Vagina (tissue), 2 donors: ENCODE results near the gene STX7.

Experiments
- POLR2A ChIP-seq, 2 donors: fragments of 450-650 bp; IDR thresholded peaks; one replicate each; pipeline ENCODE4 v1.6.1; 2017; ENCODE audit warnings: antibody characterized with exemption in 2 of 2, mild to moderate bottlenecking in 2 of 2, moderate library complexity in 2 of 2
- POLR2AphosphoS5 ChIP-seq, 2 donors: sonication (generic); formaldehyde crosslinking; IDR thresholded peaks; one replicate each; pipeline ENCODE4 v1.9.0; 2017; ENCODE audit warnings: antibody characterized with exemption in 2 of 2, mild to moderate bottlenecking in 2 of 2, low read depth in 1 of 2; ENCODE audit not compliant: insufficient read depth in 1 of 2
- TF ChIP-seq, protein P1 (sequence below), 3 experiments: fragments of 450-650 bp in 2 of 3; fragments of 200-600 bp in 1 of 3; sonication (generic) in 1 of 3; IDR thresholded peaks; one replicate each; pipeline ENCODE4 v1.5.1; 2017 to 2019; ENCODE audit warnings: antibody characterized with exemption in 3 of 3, mild to moderate bottlenecking in 2 of 3, moderate library complexity in 2 of 3

DNA sequence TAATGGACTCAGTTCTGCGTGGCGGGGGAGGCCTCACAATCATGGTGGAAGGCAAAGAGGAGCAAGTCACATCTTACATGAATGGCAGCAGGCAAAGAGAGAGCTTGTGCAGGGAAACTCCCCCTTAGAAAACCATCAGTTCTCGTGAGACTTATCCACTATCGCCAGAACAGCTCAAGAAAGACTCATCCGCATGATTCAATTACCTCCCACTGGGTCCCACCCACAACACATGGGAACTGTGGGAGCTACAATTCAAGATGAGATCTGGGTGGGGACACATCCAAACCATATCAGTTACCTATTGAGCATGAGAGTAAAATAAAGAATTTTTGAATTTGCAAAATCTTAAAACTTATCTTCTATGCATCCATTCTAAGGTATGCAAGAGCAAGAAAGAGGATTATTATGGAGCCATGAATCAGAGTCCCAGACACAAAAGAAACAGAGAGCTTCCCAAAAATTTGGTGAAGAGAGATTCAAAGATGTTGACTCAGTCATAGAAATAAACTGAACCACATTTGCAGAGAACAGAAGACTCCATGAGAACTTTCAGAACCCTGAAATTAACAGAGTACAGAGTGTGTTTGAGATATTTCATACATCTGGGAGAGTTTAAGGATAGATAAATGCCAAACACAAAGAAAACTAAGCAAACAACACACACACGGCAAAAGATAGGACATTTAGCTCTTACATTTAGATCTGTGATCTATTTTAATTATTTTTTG, 94.5 kb downstream of the STX7 start:
- TF ChIP-seq, protein P1, sequence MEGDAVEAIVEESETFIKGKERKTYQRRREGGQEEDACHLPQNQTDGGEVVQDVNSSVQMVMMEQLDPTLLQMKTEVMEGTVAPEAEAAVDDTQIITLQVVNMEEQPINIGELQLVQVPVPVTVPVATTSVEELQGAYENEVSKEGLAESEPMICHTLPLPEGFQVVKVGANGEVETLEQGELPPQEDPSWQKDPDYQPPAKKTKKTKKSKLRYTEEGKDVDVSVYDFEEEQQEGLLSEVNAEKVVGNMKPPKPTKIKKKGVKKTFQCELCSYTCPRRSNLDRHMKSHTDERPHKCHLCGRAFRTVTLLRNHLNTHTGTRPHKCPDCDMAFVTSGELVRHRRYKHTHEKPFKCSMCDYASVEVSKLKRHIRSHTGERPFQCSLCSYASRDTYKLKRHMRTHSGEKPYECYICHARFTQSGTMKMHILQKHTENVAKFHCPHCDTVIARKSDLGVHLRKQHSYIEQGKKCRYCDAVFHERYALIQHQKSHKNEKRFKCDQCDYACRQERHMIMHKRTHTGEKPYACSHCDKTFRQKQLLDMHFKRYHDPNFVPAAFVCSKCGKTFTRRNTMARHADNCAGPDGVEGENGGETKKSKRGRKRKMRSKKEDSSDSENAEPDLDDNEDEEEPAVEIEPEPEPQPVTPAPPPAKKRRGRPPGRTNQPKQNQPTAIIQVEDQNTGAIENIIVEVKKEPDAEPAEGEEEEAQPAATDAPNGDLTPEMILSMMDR (IDR thresholded peaks at IDR 0.05): no peak
- TF ChIP-seq POLR2A (IDR thresholded peaks at IDR 0.05): no peak
- no peak for TF ChIP-seq POLR2AphosphoS5 (IDR thresholded peaks at IDR 0.05; ENCODE audit: insufficient read depth in 1 of 2, low read depth in 1 of 2)
